Endothelial cell of umbilical vein (primary cell): ENCODE results near the gene RHBDF1. TPM values are rescaled to one million over a fixed set of nuclear protein-coding genes. Genes with fewer than 3 reads are reported as not detected.

Experiments
- BruUV-seq: library from RNA; stranded (reverse); fragments of 400-500 nt; replicated peaks from 2 replicates; lab custom pipeline; 2021; lab: Mats Ljungman, UMichigan
- CTCF ChIA-PET: fragments of 300-600, 350-600 bp; sonication (Branson Sonifier 250); formaldehyde crosslinking; loops from one replicate; lab custom pipeline; 2021; ENCODE audit warnings: antibody characterized with exemption, inconsistent platforms; lab: Charles Lee
- POLR2A ChIA-PET: fragments of 300-600, 350-600 bp; sonication (Branson Sonifier 250); formaldehyde crosslinking; loops from one replicate; lab custom pipeline; 2021; ENCODE audit warnings: antibody characterized with exemption, inconsistent platforms; lab: Charles Lee
- DNase-seq: peaks from one replicate; pipeline ENCODE4 v3.0.0-alpha.2; 2011; ENCODE audit warnings: low read depth, low spot score
- FAIRE-seq: peaks from 2 replicates; lab custom pipeline; 2011; peaks lifted over from hg19 to GRCh38; lab: Jason Lieb, UNC
- H2AFZ ChIP-seq: 2 replicates; pipeline ENCODE4 v1.6.0; 2012; ENCODE audit warnings: low read depth, low read length, control low read depth, inconsistent platforms
- H3K27ac ChIP-seq: 2 replicates; pipeline ENCODE4 v1.5.1; 2011; ENCODE audit warnings: low read depth, mild to moderate bottlenecking, control low read depth, low read length, moderate library complexity; ENCODE audit not compliant: insufficient read depth
- H3K27me3 ChIP-seq, 2 experiments: 2 replicates each; pipeline versions ENCODE4 v1.6.0 to v1.6.1; 2011; ENCODE audit warnings: low read length in 2 of 2, mixed read lengths in 1 of 2; ENCODE audit not compliant: control insufficient read depth in 2 of 2, insufficient read depth in 2 of 2
- H3K36me3 ChIP-seq, 2 experiments: 2 replicates in 1 of 2; 3 replicates in 1 of 2; pipeline ENCODE4 v1.5.1; 2011; ENCODE audit warnings: low read length in 2 of 2, mild to moderate bottlenecking in 1 of 2, moderate library complexity in 1 of 2; ENCODE audit not compliant: control insufficient read depth in 2 of 2, insufficient read depth in 2 of 2; ENCODE audit errors: extremely low read depth in 1 of 2
- H3K4me1 ChIP-seq: 3 replicates; pipeline ENCODE4 v1.5.1; 2011; ENCODE audit warnings: mild to moderate bottlenecking, low read length; ENCODE audit not compliant: control insufficient read depth, insufficient read depth; ENCODE audit errors: extremely low read depth
- H3K4me2 ChIP-seq: 2 replicates; pipeline ENCODE4 v1.6.1; 2011; ENCODE audit warnings: low read length, control low read depth, mixed read lengths; ENCODE audit not compliant: insufficient read depth
- H3K4me3 ChIP-seq, 3 experiments: fragments of 200-600 bp in 1 of 3; sonication (generic), shearing (Covaris generic) in 1 of 3; replicated peaks in 1 of 3; 2 replicates each; pipeline ENCODE4 v1.5.1; 2011 to 2016; ENCODE audit warnings: control low read depth in 3 of 3, low read length in 3 of 3, mild to moderate bottlenecking in 2 of 3, inconsistent platforms in 1 of 3, low read depth in 1 of 3, moderate library complexity in 1 of 3; ENCODE audit not compliant: insufficient read depth in 1 of 3
- H3K79me2 ChIP-seq: 2 replicates; pipeline ENCODE4 v1.6.0; 2012; ENCODE audit warnings: low read length, inconsistent platforms; ENCODE audit not compliant: control insufficient read depth, insufficient read depth
- H3K9ac ChIP-seq: replicated peaks from 2 replicates; pipeline ENCODE3; 2011; ENCODE audit warnings: low read length, control low read depth; ENCODE audit not compliant: insufficient read depth; ENCODE audit errors: extremely low read depth
- H3K9me1 ChIP-seq: replicated peaks from 3 replicates; pipeline ENCODE4 v1.6.0; 2011; ENCODE audit warnings: mild to moderate bottlenecking, low read length; ENCODE audit not compliant: control insufficient read depth, insufficient read depth; ENCODE audit errors: extremely low read depth
- H3K9me3 ChIP-seq: replicated peaks from 2 replicates; pipeline ENCODE4 v1.5.1; 2012; ENCODE audit warnings: low read length, inconsistent platforms; ENCODE audit not compliant: control insufficient read depth, insufficient read depth
- H4K20me1 ChIP-seq: replicated peaks from 2 replicates; pipeline ENCODE3; 2011; ENCODE audit warnings: mild to moderate bottlenecking, low read length; ENCODE audit not compliant: control insufficient read depth, insufficient read depth; ENCODE audit errors: extremely low read depth
- EZH2 ChIP-seq: IDR thresholded peaks from 2 replicates; pipeline ENCODE4 v1.6.1; 2012; ENCODE audit warnings: borderline replicate concordance, low read depth, mild to moderate bottlenecking, moderate library complexity, low read length, inconsistent platforms; ENCODE audit not compliant: severe bottlenecking
- FOS ChIP-seq: IDR thresholded peaks from 2 replicates; pipeline ENCODE4 v1.6.1; 2011; ENCODE audit warnings: mild to moderate bottlenecking, low read length, moderate library complexity, borderline replicate concordance; ENCODE audit not compliant: insufficient read depth
- GATA2 ChIP-seq: IDR thresholded peaks from 2 replicates; pipeline ENCODE4 v1.7.0; 2011; ENCODE audit warnings: low read depth, mild to moderate bottlenecking, moderate library complexity, mixed read lengths, low read length; ENCODE audit not compliant: insufficient read length, insufficient read depth
- JUN ChIP-seq: IDR thresholded peaks from 2 replicates; pipeline ENCODE4 v1.6.1; 2011; ENCODE audit warnings: borderline replicate concordance, low read depth; ENCODE audit not compliant: insufficient read length, insufficient read depth
- MAX ChIP-seq: IDR thresholded peaks from 2 replicates; pipeline ENCODE4 v1.6.1; 2011; ENCODE audit not compliant: insufficient read depth, insufficient read length
- MYC ChIP-seq: IDR thresholded peaks from one replicate; pipeline ENCODE4 v1.6.1; 2011; ENCODE audit warnings: mild to moderate bottlenecking, low read depth, low read length
- POLR2A ChIP-seq: IDR thresholded peaks from 2 replicates; pipeline ENCODE4 v1.6.1; 2012; ENCODE audit warnings: low read depth, mild to moderate bottlenecking, control low read depth, low read length
- POLR2AphosphoS5 ChIP-seq: IDR thresholded peaks from 2 replicates; pipeline ENCODE4 v1.6.1; 2012; ENCODE audit warnings: low read depth, mild to moderate bottlenecking, control low read depth, low read length, moderate library complexity; ENCODE audit not compliant: insufficient read depth
- dilution Hi-C: fragments of 300-500 bp; cut with MboI; formaldehyde crosslinking; loops from one replicate; pipeline ENCODE4 v1.15.0; 2019; ENCODE audit warnings: low sequenced_read_pairs; ENCODE audit not compliant: extremely low pct_ligation_motif_present
- intact Hi-C: fragments of 100-400 bp; cut with micrococcal nuclease; formaldehyde crosslinking; loops from one replicate; pipeline ENCODE4 v1.10.0; 2022
- polyA plus RNA-seq, 4 experiments: library from polyadenylated mRNA; depleted of rRNA in 3 of 4; stranded (reverse) in 3 of 4; unstranded in 1 of 4; fragments of >200 nt; gene quantifications; 2 replicates each; pipeline versions ENCODE4 v1.2.1 to v1.2.3, GENCODE V29; 2011 to 2012; ENCODE audit warnings: missing spikeins in 1 of 4
- total RNA-seq: library from RNA; stranded (reverse); gene quantifications from 2 replicates; pipeline ENCODE4 v1.2.3, GENCODE V29; 2021
- TF ChIP-seq, protein P1 (sequence below), 2 donors: IDR thresholded peaks; 1 replicate in 1 of 2; 2 replicates in 1 of 2; pipeline ENCODE4 v1.5.1; 2011; ENCODE audit warnings: low read length in 2 of 2, mild to moderate bottlenecking in 2 of 2, moderate library complexity in 2 of 2, control low read depth in 1 of 2, inconsistent platforms in 1 of 2, low read depth in 1 of 2; ENCODE audit not compliant: insufficient read depth in 1 of 2; ENCODE audit errors: extremely low read depth in 1 of 2

Gene RHBDF1
- total and polyA plus RNA-seq, 2 donors (not counting 3 experiments of a cell fraction or from before 2014, with no cell fraction given) = 57.0 to 113 TPM

GRCh38 chr16:104928-105327 is 32.5 kb upstream of the RHBDF1 start:
- peaks cover 5% of the 10 kb centered on the region for H3K4me1 ChIP-seq
- ChIA-PET POLR2A (no interaction called here), CTCF (interaction anchor here (0.6 to 6.0 kb wide), 8 partner anchors 9 to 266 kb away, joined by 3 to 130 read pairs (median 11); partner anchors contain the start of genes HBQ1, MRPL28, POLR3K and SNRNP25)
- H3K27me3 ChIP-seq = no peaks in the 10 kb centered on the region
- no peak for DNase-seq
- FAIRE-seq = no peak
- H3K9me1 ChIP-seq = no peaks in the 10 kb centered on the region
- H3K79me2 ChIP-seq = no peaks in the 10 kb centered on the region
- H2AFZ ChIP-seq = no peak overlapping the region
- no peak overlapping the region for H3K27ac ChIP-seq
- no peaks in the 10 kb centered on the region for H3K9me3 ChIP-seq
- dilution Hi-C loops (no loop called here), intact Hi-C loops (no loop called here)
- TF ChIP-seq GATA2 (no peak), JUN (no peak), MYC (no peak), EZH2 (no peak), MAX (no peak), POLR2A (no peak), FOS (no peak), POLR2AphosphoS5 (no peak)
- TF ChIP-seq, protein P1, sequence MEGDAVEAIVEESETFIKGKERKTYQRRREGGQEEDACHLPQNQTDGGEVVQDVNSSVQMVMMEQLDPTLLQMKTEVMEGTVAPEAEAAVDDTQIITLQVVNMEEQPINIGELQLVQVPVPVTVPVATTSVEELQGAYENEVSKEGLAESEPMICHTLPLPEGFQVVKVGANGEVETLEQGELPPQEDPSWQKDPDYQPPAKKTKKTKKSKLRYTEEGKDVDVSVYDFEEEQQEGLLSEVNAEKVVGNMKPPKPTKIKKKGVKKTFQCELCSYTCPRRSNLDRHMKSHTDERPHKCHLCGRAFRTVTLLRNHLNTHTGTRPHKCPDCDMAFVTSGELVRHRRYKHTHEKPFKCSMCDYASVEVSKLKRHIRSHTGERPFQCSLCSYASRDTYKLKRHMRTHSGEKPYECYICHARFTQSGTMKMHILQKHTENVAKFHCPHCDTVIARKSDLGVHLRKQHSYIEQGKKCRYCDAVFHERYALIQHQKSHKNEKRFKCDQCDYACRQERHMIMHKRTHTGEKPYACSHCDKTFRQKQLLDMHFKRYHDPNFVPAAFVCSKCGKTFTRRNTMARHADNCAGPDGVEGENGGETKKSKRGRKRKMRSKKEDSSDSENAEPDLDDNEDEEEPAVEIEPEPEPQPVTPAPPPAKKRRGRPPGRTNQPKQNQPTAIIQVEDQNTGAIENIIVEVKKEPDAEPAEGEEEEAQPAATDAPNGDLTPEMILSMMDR (IDR thresholded peaks at IDR 0.05; ENCODE audit: extremely low read depth in 1 of 2, insufficient read depth in 1 of 2, low read depth in 1 of 2, low read length in 2 of 2) = no peak
- BruUV-seq = no TSS peak
- H3K4me3 ChIP-seq = no peak overlapping the region
- peaks cover 0 to 2% of the 10 kb centered on the region in 2 experiments for H3K36me3 ChIP-seq
- no peak overlapping the region for H3K4me2 ChIP-seq
- H3K9ac ChIP-seq = no peak overlapping the region
- no peaks in the 10 kb centered on the region for H4K20me1 ChIP-seq
